Kidney epithelial cell (primary cell): Measurements from ENCODE around the gene MPHOSPH9. TPM values are rescaled to one million over a fixed set of nuclear protein-coding genes. Genes with fewer than 3 reads are reported as not detected.

Experiments
- DNase-seq: peaks from one replicate; pipeline ENCODE4 v3.0.0-alpha.2; 2010; ENCODE audit warnings: low read depth
- H3K27me3 ChIP-seq: 2 replicates; pipeline ENCODE4 v1.6.0; 2011; ENCODE audit warnings: low read length; ENCODE audit not compliant: control insufficient read depth, insufficient read depth
- H3K36me3 ChIP-seq: 2 replicates; pipeline ENCODE4 v1.5.1; 2011; ENCODE audit warnings: low read length; ENCODE audit not compliant: control insufficient read depth, insufficient read depth
- H3K4me3 ChIP-seq: 2 replicates; pipeline ENCODE4 v1.5.1; 2011; ENCODE audit warnings: low read depth, mild to moderate bottlenecking, control low read depth, low read length
- total RNA-seq: library from RNA; depleted of rRNA; stranded (reverse); fragments of >200 nt; gene quantifications from 2 replicates; pipeline ENCODE4 v1.2.3, GENCODE V29; 2015
- TF ChIP-seq, protein P1 (sequence below): IDR thresholded peaks from 2 replicates; pipeline ENCODE4 v1.5.1; 2011; ENCODE audit warnings: mild to moderate bottlenecking, moderate library complexity, low read length, control low read depth, inconsistent platforms; ENCODE audit not compliant: insufficient read depth, poor library complexity, severe bottlenecking

Gene MPHOSPH9
- total RNA-seq, 1 donor from 2014 or later = 42.1 TPM

DNA sequence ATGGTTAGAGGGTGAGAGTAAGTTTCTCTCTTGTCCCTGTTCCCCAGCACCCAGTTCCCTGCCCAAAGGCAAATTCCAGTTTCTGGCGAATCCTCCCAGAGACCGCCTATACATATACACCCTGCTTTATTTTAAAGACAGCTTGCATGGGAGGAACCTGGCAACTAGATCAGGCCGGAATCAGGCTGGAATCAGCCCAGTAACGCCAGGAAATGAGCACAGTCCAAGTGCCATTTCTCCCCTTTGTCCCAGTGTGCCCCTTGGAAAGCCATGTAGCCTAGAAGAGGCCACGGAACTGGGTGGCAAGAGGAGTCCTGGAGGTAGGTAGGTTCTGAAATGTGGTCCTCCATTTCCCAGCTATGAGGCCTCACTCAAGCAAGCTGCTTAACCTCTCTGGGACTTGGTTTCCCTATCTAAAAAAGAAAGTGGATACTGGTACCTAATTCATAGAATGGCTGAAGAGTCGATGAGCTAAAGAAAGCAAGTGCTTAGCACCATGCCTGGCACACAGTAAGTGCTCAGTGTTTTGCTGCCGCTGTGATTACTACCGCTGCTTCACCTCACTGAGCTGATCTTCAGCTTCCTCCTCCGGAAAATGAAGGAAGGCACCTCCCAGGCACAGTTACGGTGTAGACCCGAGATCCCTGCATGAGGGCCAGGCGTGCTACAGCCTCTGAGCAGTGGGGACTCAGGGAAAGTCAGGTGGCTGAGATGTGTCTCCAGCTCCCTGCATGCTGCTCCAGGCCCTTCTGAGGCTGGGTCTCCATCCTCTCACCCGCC, 118.4 kb downstream of the MPHOSPH9 start:
- Histone ChIP-seq H3K4me3 (no peak overlapping the region), H3K27me3 (no peaks in the 10 kb centered on the region), H3K36me3 (no peaks in the 10 kb centered on the region)
- DNase-seq = no peak
- TF ChIP-seq, protein P1, sequence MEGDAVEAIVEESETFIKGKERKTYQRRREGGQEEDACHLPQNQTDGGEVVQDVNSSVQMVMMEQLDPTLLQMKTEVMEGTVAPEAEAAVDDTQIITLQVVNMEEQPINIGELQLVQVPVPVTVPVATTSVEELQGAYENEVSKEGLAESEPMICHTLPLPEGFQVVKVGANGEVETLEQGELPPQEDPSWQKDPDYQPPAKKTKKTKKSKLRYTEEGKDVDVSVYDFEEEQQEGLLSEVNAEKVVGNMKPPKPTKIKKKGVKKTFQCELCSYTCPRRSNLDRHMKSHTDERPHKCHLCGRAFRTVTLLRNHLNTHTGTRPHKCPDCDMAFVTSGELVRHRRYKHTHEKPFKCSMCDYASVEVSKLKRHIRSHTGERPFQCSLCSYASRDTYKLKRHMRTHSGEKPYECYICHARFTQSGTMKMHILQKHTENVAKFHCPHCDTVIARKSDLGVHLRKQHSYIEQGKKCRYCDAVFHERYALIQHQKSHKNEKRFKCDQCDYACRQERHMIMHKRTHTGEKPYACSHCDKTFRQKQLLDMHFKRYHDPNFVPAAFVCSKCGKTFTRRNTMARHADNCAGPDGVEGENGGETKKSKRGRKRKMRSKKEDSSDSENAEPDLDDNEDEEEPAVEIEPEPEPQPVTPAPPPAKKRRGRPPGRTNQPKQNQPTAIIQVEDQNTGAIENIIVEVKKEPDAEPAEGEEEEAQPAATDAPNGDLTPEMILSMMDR = no peak

DNA sequence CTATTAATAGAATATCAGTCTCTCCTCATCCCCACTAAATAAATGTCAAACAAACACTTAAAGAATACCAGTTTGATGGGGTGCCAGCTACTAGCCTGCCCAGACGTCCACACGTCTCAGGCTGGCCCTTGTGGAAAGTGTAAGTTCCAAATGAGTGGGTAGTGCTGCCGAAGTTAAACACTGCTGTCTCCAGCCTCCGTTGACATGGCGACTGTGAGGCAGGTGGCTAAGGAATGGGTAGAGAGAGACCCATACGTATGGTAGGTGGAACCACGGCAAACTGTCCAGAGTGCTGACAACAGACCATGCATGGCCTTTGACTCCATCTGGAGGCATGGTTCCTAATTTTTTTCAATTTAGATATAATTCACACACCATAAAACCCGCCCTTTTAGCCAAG, 119.9 kb downstream of the MPHOSPH9 start:
- Histone ChIP-seq H3K27me3 (no peaks in the 10 kb centered on the region), H3K4me3 (no peak overlapping the region), H3K36me3 (no peaks in the 10 kb centered on the region)
- TF ChIP-seq, protein P1 = no peak
- no peak for DNase-seq

DNA sequence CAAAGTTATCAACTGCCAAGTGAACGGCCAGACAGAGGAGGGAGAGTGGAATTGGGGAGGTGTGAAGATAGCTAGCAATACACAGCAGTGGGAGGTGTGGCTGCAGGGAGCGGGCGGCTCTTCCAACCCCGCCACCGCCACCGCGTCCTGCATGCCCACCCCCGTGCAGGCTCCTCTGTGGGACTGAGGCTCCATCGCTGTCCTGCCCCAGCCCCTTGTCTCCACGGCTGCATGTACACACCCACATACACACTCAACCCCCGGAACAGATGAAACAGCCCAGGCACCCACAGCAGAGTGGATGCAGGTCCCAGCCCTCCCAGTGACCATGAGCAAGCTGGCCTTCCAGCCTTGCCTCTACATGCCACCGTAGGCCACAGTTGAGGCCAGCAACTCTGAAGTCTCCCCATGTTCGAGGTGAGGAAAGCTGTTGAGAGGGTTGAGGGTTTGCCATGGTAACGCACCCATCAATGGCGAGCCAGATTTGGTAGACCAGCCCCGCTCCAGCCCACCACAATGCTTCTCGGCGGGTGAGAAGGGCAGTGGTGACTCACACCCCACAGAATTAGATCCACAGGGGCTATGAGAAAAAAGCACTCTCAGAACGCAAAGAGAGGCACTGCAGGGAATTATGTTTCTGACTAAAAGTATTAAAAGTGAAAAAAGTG, 121.3 kb downstream of the MPHOSPH9 start:
- Histone ChIP-seq H3K36me3 (no peaks in the 10 kb centered on the region), H3K27me3 (no peaks in the 10 kb centered on the region), H3K4me3 (no peak overlapping the region)
- no peak for DNase-seq
- TF ChIP-seq, protein P1 = no peak

DNA sequence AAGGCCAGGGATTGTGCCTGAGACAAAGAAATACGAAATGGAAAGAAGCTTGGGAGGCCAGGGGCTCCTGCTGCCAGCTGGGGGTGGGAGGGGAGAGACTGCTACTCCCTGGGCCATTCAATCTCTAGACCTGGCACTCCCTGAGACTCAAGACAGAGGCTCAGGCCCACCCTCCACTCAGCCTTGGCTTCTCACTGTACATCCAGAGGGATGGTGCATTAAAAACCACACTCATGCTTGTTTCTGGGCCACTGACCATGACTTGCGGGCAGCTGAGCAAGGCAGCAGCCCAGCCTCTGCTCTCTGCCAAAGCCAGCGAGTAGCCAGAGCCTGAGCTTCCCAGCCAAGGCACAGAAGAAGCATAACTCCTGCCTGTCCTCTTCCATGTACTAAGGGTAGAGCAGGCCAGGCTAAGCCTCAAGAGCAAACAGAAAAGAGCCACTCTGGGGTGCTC, 123.6 kb downstream of the MPHOSPH9 start:
- H3K36me3 ChIP-seq = no peaks in the 10 kb centered on the region
- no peak for DNase-seq
- no peaks in the 10 kb centered on the region for H3K27me3 ChIP-seq
- TF ChIP-seq, protein P1 = no peak
- H3K4me3 ChIP-seq = no peak overlapping the region

DNA sequence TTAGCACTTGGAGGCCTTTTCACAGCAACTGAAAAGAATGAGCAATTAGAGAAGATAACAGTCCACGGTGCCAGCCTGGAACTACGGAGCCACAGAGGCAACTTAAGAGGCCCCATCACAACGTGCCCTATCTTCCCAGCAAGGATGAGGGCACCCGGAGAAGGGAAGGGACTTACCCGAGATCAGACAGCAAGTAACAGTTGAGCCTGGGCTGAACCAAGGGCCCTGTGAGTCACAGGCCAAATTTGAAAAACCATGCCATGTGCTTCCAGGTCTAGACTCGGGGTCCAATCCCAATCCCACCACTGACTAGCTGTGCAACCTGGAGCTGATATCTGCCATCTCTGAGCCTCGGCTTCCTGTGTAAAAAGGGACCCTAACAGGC, 124.3 kb downstream of the MPHOSPH9 start:
- no peaks in the 10 kb centered on the region for H3K36me3 ChIP-seq
- TF ChIP-seq, protein P1 = no peak
- H3K4me3 ChIP-seq = no peak overlapping the region
- H3K27me3 ChIP-seq = no peaks in the 10 kb centered on the region
- no peak for DNase-seq
